HUES64 (cell line): ENCODE results near the gene PRR15L. TPM values are rescaled to one million over a fixed set of nuclear protein-coding genes. Genes with fewer than 3 reads are reported as not detected.
"Not testable (repeated sequence)": the region's sequence is repeated elsewhere in the genome, so short reads cannot be mapped to it uniquely, and the experiment has no call there.

ENCODE experiments used
- H3K27ac ChIP-seq: 2 replicates; pipeline ENCODE4 v1.7.0; 2013; ENCODE audit warnings: low read depth, low read length, inconsistent platforms
- H3K27me3 ChIP-seq: 2 replicates; pipeline ENCODE4 v1.6.1; 2013; ENCODE audit warnings: mild to moderate bottlenecking, low read length; ENCODE audit not compliant: insufficient read depth
- H3K36me3 ChIP-seq: 2 replicates; pipeline ENCODE4 v1.6.1; 2013; ENCODE audit warnings: mild to moderate bottlenecking, low read length; ENCODE audit not compliant: insufficient read depth
- H3K4me1 ChIP-seq: 2 replicates; pipeline ENCODE4 v1.6.1; 2013; ENCODE audit warnings: mild to moderate bottlenecking, low read length, moderate library complexity; ENCODE audit not compliant: insufficient read depth
- H3K4me3 ChIP-seq: 2 replicates; pipeline ENCODE4 v1.5.1; 2013; ENCODE audit warnings: mild to moderate bottlenecking, low read length, moderate library complexity
- H3K9ac ChIP-seq: 2 replicates; pipeline ENCODE4 v1.6.1; 2013; ENCODE audit warnings: mild to moderate bottlenecking, low read depth, low read length
- H3K9me3 ChIP-seq: 2 replicates; pipeline ENCODE4 v1.6.1; 2013; ENCODE audit warnings: low read depth, low read length; ENCODE audit not compliant: insufficient read depth
- WGBS: fragments of 150-250, 120-280 bp; methylation state at CpG from one replicate; pipeline ENCODE4 v1.1.7; 2013; ENCODE audit warnings: missing lambda C conversion rate; 5-methylcytosine and 5-hydroxymethylcytosine counted together
- polyA plus RNA-seq, 2 experiments: library from polyadenylated mRNA; stranded (reverse); fragments of 50-300 nt; gene quantifications; one replicate each; pipeline ENCODE4 v1.2.3, GENCODE V29; 2013

PRR15L gene, protein sequence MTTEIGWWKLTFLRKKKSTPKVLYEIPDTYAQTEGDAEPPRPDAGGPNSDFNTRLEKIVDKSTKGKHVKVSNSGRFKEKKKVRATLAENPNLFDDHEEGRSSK
- not detected for polyA plus RNA-seq (2013, experiment 1 of 2)
- polyA plus RNA-seq (2013, experiment 2 of 2) = not detected

- Histone ChIP-seq H3K4me1 (peaks cover 15% of the 10 kb centered on the region), H3K4me3 (peak within 1 kb of the TSS; percentile 24), H3K27ac (no peak within 1 kb of the TSS), H3K27me3 (0 out of 2 replicates have a peak, but pooled peaks cover 3% of the 10 kb centered on the region), H3K9me3 (no peaks in the 10 kb centered on the region), H3K36me3 (no peaks in the 10 kb centered on the region), H3K9ac (no peak within 1 kb of the TSS)
- WGBS = 54% methylated on average over 16 of the region's 16 CpGs
These were observed at the start of gene PRR15L for GRCh38 chr17:47957591-47958490. PRR15L (minus strand) TSS chr17:47957883; CDS start chr17:47953234, 4,649 bp downstream.

GRCh38 chr17:48006936-48007709 is 49.4 kb upstream of the PRR15L start:
- Histone ChIP-seq H3K27ac (no peak overlapping the region), H3K9me3 (no peaks in the 10 kb centered on the region), H3K4me1 (peaks cover 37% of the 10 kb centered on the region), H3K27me3 (no peaks in the 10 kb centered on the region; the same call in 1 of the 2 replicates), H3K9ac (no peak overlapping the region), H3K36me3 (no peaks in the 10 kb centered on the region), H3K4me3 (no peak overlapping the region)
- 95% methylated on average over 10 of the region's 12 CpGs for WGBS

DNA sequence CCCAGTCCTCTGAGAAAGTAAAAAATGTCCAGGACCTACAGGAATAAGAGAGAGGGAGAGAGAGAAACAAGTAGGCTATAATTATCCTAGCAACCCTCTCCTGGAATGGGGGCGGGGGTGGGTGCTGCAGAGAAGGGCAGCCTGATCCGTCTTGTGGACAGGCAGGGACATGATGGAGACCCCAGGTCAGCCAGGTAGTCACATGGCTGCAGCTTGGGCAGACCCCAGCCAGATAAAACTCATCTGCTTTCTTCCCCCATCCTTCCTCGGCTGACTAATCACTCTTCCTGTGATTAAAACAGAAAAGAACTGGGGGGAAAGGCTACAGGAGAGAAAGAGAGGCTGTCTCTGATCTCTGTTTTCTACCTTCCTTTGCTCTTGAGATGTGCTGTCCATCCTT is 47.3 kb upstream of the PRR15L start:
- no peak overlapping the region for H3K4me3 ChIP-seq
- H3K9me3 ChIP-seq = no peaks in the 10 kb centered on the region
- WGBS = 49% methylated on average over 3 of the region's 3 CpGs
- peaks cover 40% of the 10 kb centered on the region for H3K4me1 ChIP-seq
- peak overlapping the region; percentile 96 for H3K27ac ChIP-seq
- peak overlapping the region; percentile 13; the same call in 1 of the 2 replicates for H3K9ac ChIP-seq
- H3K36me3 ChIP-seq = no peaks in the 10 kb centered on the region
- no peaks in the 10 kb centered on the region for H3K27me3 ChIP-seq

DNA sequence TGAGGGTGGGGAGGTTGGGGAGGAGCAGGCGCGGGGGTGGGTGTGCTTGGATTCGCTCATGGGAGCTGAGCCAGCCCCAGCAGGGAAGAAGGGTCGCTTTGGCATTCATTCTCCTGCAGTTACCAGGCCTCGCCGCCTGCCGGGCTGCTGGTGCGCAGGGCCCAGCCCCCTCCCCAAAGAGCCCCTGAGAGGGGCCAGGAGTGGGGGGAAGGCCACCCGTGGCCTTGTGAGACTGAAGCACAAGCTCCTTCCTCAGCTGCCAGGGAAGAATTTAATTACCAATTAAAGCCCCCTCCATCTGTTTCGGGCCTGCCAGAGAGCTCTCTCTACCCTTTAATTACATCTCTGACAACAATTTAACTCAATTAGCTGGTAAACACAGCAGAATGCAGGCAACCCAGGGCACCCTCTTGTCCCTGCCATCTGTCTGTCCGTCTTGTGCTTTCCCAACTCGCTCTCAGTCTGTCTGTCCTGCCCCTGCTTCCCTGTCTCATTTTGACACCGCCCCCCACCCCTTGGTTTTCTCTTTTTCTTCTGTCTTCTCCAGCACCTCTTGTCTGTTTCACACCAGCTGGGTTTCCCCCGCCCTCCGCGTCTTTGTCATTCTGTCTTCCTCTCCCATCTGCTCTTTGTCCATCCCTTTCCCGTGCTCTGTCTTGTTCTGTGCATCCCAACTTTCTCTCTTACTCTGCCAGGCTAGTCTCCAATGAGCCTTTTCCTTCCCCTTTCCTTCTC is 45.9 kb upstream of the PRR15L start:
- no peak overlapping the region for H3K4me3 ChIP-seq
- H3K9me3 ChIP-seq = no peaks in the 10 kb centered on the region
- H3K4me1 ChIP-seq = peaks cover 40% of the 10 kb centered on the region
- no peaks in the 10 kb centered on the region for H3K36me3 ChIP-seq
- no peaks in the 10 kb centered on the region for H3K27me3 ChIP-seq
- peak overlapping the region; percentile 96 for H3K27ac ChIP-seq
- peak overlapping the region; percentile 71 for H3K9ac ChIP-seq
- 7% methylated on average over 17 of the region's 17 CpGs for WGBS

- no peaks in the 10 kb centered on the region for H3K9me3 ChIP-seq
- H3K27ac ChIP-seq = peak overlapping the region; percentile 96
- no peaks in the 10 kb centered on the region for H3K36me3 ChIP-seq
- H3K9ac ChIP-seq = peak overlapping the region; percentile 71
- no peak overlapping the region for H3K4me3 ChIP-seq
- 12% methylated on average over 7 of the region's 7 CpGs for WGBS
- peaks cover 40% of the 10 kb centered on the region for H3K4me1 ChIP-seq
- H3K27me3 ChIP-seq = no peaks in the 10 kb centered on the region
These were observed 45.3 kb upstream of the PRR15L start for GRCh38 chr17:48002916-48003416.

GRCh38 chr17:48002266-48002915 is 44.7 kb upstream of the PRR15L start:
- Histone ChIP-seq H3K9me3 (no peaks in the 10 kb centered on the region), H3K4me1 (peaks cover 40% of the 10 kb centered on the region), H3K27me3 (no peaks in the 10 kb centered on the region), H3K4me3 (no peak overlapping the region), H3K9ac (peak overlapping the region; percentile 71), H3K36me3 (no peaks in the 10 kb centered on the region), H3K27ac (peak overlapping the region; percentile 96)
- WGBS = 27% methylated on average over 4 of the region's 4 CpGs

DNA sequence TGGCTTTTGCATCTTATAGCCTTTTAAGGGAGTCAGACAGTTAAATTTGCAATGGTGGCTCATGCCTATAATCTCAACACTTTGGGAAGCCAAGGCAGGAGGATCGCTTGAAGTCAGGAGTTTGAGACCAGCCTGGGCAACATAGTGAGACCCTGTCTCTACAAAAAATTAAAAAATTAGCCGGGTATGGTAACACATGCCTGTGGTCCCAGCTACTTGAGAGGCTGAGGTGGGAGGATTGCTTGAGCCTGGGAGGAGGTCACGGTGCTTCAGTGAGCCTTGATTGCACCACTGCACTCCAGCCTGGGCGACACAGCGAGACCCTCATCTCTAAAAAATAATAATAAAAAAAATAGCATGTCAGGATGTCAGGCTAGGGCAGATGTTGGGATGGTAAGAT is 44.0 kb upstream of the PRR15L start:
- H3K27ac ChIP-seq = peak overlapping the region; percentile 96; the same call in 1 of the 2 replicates
- WGBS = 88% methylated on average over 3 of the region's 5 CpGs
- H3K9ac ChIP-seq, H3K36me3 ChIP-seq, H3K9me3 ChIP-seq, H3K27me3 ChIP-seq, H3K4me3 ChIP-seq: not testable (repeated sequence)
- peaks cover 40% of the 10 kb centered on the region for H3K4me1 ChIP-seq

DNA sequence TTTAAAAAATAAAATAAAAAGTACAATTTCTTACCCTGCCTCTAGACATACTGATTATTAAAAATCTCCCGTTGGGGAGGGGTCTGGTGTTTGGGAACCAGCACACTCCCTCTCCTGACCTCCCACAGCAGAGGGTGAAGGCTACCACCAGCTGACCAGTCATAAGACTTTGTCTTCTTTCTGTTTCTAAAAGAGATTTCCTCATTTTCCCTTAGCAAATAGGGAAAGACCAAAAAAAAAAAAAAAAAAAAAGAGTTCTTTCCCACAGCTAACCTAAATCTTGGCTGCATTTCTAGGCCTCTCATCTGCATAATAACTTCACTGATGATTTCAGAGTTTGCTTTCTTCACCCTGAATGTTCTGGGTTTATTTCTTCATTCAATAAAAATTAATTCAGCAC is 43.5 kb upstream of the PRR15L start:
- H3K9ac ChIP-seq = no peak overlapping the region

DNA sequence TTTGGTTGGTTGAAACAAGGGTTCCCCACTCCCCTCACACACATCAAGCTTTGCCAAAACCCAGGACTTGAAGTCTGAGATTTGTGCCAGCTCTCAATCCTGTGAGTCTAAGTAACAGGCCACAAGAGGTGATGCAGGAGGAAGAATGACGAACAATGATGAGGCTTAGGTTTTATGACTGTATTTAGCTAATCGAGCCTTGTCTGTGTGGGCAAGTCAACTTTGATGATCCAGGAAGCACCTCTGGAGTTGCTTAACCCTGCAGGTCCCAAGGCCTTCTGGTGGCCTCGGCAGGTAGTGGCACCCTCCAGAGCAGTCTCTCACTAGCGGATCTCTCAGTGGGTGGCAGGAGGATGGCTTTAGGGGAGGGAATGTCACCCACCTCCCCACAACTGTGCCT is 41.9 kb upstream of the PRR15L start:
- no peak overlapping the region for H3K4me3 ChIP-seq
- H3K36me3 ChIP-seq = no peaks in the 10 kb centered on the region
- 72% methylated on average over 3 of the region's 4 CpGs for WGBS
- no peak overlapping the region for H3K9ac ChIP-seq
- no peaks in the 10 kb centered on the region for H3K27me3 ChIP-seq
- no peak overlapping the region for H3K27ac ChIP-seq
- H3K9me3 ChIP-seq = no peaks in the 10 kb centered on the region
- H3K4me1 ChIP-seq = peaks cover 45% of the 10 kb centered on the region

More for the DNA sequence above, 43.5 kb upstream of the PRR15L start:
- whole genome bisulfite sequencing = 100% methylated on average over 1 of the region's 1 CpG
- no peak overlapping the region for H3K4me3 ChIP-seq
- no peaks in the 10 kb centered on the region for H3K27me3 ChIP-seq
- no peak overlapping the region for H3K27ac ChIP-seq
- H3K36me3 ChIP-seq = no peaks in the 10 kb centered on the region
- peaks cover 43% of the 10 kb centered on the region for H3K4me1 ChIP-seq
- no peaks in the 10 kb centered on the region for H3K9me3 ChIP-seq

GRCh38 chr17:47998044-47998443 is 40.4 kb upstream of the PRR15L start:
- WGBS = 96% methylated on average over 7 of the region's 7 CpGs
- Histone ChIP-seq H3K9ac (no peak overlapping the region), H3K27ac (no peak overlapping the region), H3K36me3 (no peaks in the 10 kb centered on the region), H3K4me3 (no peak overlapping the region), H3K4me1 (peaks cover 35% of the 10 kb centered on the region), H3K9me3 (no peaks in the 10 kb centered on the region), H3K27me3 (no peaks in the 10 kb centered on the region)
